HG03097 (cell line): ENCODE measurements around the gene ZBTB8OS.
"Not testable (repeated sequence)": the region's sequence is repeated elsewhere in the genome, so short reads cannot be mapped to it uniquely, and the experiment has no call there.

Experiments used
- ATAC-seq: cut with Tn5 transposase; IDR thresholded peaks from one replicate; pipeline ENCODE4 v1.9.1; 2021; ENCODE audit not compliant: unreplicated experiment, low FRiP score

The ZBTB8OS gene

GRCh38 chr1:32650752-32651460 lies 556 bp upstream of the ZBTB8OS start, which contains the start of gene RBBP4:
RBBP4 (plus strand) TSS chr1:32651208; CDS start chr1:32651307, 99 bp downstream.
- ATAC-seq = peak; percentile 86

- no peak for ATAC-seq
Observed at GRCh38 chr1:32647308-32648134, 2.8 kb downstream of the ZBTB8OS start.

- ATAC-seq = no peak
Observed at GRCh38 chr1:32644426-32644825, 5.9 kb downstream of the ZBTB8OS start.

- ATAC-seq = not testable (repeated sequence)
Observed at GRCh38 chr1:32642292-32642827, 8.0 kb downstream of the ZBTB8OS start.

GRCh38 chr1:32639489-32640075 lies 10.8 kb downstream of the ZBTB8OS start:
- no peak for ATAC-seq

- ATAC-seq = no peak
Observed at GRCh38 chr1:32636914-32637645, 13.3 kb downstream of the ZBTB8OS start.

DNA sequence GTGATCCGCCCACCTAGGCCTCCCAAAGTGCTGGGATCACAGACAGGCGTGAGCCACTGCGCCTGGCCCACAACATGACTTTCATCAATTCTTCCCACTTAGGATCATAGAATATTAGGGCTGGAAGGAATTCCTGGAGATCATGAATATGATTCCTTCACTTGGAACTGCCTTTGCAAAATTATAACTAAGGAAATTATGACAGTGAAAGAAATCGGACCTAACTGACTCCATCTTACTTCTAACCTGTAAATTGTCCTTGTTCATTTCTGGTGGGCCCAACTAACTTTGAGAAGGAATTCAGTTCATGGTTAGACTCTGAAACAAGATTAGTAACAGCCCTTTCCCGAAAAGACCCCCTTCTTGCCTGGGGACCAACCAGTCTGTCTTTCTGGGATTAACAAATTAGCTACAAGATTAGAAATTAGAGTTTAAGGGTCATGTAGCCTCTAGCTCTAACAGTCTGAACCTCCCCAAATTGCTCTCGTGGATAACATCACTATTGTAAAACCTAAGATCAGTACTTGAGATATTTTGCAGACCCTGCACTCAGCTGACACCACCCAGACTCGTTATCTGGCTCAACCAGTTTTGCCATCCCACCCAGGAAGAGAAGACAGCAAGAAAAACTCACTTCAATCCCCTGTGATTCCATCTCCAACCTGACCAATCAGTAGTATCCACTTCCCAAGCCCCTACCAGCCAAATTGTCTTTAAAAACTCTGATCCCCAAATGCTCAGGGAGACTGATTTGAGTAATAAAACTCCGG lies 14.7 kb downstream of the ZBTB8OS start:
- no peak for ATAC-seq

DNA sequence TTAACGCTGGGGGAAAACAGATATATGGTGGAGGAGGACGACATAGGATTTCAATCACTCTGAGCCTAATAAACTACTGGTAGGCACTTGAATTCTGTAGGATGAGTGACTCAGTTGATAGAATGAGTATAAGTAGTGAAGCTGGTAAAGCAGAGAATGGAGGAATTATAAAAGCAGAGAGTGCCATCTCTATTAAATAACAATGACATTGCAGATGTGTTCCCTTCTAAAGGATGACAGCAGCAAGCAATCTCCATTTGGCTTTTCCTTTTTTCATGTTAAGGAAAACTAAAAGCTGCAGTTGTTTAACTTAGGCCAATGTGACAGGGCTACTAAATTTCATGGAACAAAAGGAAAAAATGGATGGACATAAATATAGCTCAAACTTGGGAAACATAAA lies 17.5 kb downstream of the ZBTB8OS start:
- no peak for ATAC-seq

GRCh38 chr1:32630173-32630572 lies 20.2 kb downstream of the ZBTB8OS start:
- ATAC-seq = not testable (repeated sequence)

DNA sequence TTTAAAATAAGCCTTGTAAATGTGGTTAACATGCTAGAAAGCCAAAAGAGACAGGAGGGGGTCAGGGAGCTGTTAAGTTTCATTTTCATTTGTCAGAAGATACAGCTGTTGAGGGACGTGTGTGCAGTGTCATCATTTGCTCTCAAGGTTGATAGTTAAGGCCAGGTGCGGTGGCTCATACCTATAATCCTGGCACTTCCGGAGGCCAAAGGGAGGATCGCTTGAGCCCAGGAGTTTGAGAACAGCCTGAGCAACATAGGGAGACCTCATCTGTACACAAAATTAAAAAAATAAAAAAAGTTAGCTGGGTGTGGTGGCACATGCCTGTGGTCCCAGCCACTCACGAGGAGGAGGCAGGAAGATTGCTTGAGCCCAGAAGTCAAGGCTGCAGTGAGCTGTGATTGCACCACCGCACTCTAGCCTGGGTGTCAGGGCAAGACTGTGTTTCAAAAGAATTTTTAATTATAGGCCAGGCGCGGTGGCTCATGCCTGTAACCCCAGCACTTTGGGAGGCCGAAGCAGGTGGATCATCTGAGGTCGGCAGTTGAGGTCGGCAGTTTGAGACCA lies 22.7 kb downstream of the ZBTB8OS start:
- ATAC-seq = no peak

GRCh38 chr1:32626176-32626575 lies 24.2 kb downstream of the ZBTB8OS start:
- no peak for ATAC-seq

DNA sequence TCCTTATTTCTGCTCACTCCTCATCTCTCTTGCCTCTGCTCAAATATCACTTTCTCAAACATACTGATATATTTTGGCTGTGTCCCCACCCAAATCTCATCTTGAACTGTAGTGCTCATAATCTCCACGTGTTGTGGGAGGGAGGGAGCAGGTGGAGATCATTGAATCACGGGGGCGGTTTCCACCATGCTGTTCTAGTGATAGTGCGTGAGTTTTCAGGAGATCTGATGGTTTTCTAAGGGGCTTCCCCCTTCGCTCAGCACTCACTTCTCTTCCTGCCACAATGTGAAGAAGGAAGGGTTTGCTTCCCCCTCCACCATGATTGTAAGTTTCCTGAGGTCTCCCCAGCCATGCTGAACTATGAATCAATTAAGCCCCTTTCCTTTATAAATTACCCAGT lies 26.6 kb downstream of the ZBTB8OS start:
- no peak for ATAC-seq

GRCh38 chr1:32622806-32623681 lies 27.3 kb downstream of the ZBTB8OS start:
- no peak for ATAC-seq

- no peak for ATAC-seq
Observed at GRCh38 chr1:32622205-32622604, 28.1 kb downstream of the ZBTB8OS start.

- ATAC-seq = peak; percentile 77
Observed at GRCh38 chr1:32619701-32620485, 30.5 kb downstream of the ZBTB8OS start.

GRCh38 chr1:32618673-32619221 lies 31.6 kb downstream of the ZBTB8OS start:
- no peak for ATAC-seq

DNA sequence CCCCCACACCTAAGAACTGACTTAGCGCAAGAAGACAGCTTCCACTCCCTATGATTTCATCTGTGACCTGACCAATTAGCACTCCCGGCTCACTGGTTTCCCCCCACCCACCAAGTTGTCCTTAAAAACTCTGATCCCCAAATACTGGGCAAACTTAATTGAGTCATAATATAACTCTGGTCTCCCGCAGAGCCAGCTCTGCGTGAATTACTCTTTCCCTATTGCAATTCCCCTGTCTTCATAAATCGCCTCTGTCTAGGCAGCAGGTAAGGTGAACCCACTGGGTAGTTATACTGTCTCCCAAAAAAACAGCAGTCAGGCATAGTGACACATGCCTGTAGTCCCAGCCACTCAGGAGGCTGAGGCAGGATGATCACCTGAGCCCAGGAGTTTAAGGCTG lies 36.9 kb downstream of the ZBTB8OS start:
- ATAC-seq = no peak
